Measurements from ENCODE around the gene KRTAP9-6. TPM values are rescaled to one million over a fixed set of nuclear protein-coding genes. Genes with fewer than 3 reads are reported as not detected.
"Not testable (repeated sequence)": the region's sequence is repeated elsewhere in the genome, so short reads cannot be mapped to it uniquely, and the experiment has no call there.

KRTAP9-6 gene
- total and polyA plus RNA-seq, 4 donors = not detected

GRCh38 chr17:41267711-41268110 is 2.5 kb downstream of the KRTAP9-6 start:
- H3K36me3 ChIP-seq (ENCODE audit: control insufficient read depth in 4 of 4, insufficient read depth in 4 of 4, low read length in 4 of 4) = no peaks in the 10 kb centered on the region
- DNase-seq (no peak), ATAC-seq (ENCODE audit: insufficient read depth, low FRiP score) (no peak)
- no peak for TF ChIP-seq CTCF (IDR thresholded peaks at IDR 0.05; ENCODE audit: control extremely low read depth, extremely low read depth)
- no peak overlapping the region for H3K4me3 ChIP-seq
- no peak overlapping the region for H3K27ac ChIP-seq (ENCODE audit: low read depth in 1 of 2, low read length in 1 of 2)
- no peak overlapping the region for H3K9ac ChIP-seq (ENCODE audit: insufficient read depth in 1 of 2, low read length in 2 of 2)
- 56 to 78% methylated on average over 3 of the region's 3 CpGs for WGBS, 2 donors
- H3K27me3 ChIP-seq (ENCODE audit: control insufficient read depth in 3 of 3, insufficient read depth in 3 of 3, low read length in 2 of 3) = peaks cover 0 to 3% (median 0%) of the 10 kb centered on the region in 3 donors
- H3K4me1 ChIP-seq (ENCODE audit: control insufficient read depth in 5 of 5, insufficient read depth in 5 of 5, low read length in 5 of 5) = no peaks in the 10 kb centered on the region
- no peaks in the 10 kb centered on the region for H3K9me3 ChIP-seq (ENCODE audit: control insufficient read depth in 4 of 4, insufficient read depth in 3 of 4, low read length in 3 of 4)

DNA sequence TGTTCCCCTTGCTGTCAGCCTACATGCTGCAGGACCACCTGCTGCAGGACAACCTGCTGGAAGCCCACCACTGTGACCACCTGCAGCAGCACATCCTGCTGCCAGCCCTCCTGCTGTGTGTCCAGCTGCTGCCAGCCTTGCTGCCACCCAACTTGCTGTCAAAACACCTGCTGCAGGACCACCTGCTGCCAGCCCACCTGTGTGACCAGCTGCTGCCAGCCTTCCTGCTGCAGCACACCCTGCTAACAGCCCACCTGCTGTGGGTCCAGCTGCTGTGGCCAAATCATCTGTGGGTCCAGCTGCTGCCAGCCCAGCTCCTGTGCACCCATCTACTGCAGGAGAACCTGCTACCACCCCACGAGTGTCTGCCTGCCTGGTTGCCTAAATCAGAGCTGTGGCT is 6.1 kb downstream of the KRTAP9-6 start:
- H3K9ac ChIP-seq (ENCODE audit: insufficient read depth in 1 of 2, low read length in 2 of 2); H3K27ac ChIP-seq (ENCODE audit: low read depth in 1 of 2, low read length in 1 of 2); H3K4me1 ChIP-seq (ENCODE audit: control insufficient read depth in 5 of 5, insufficient read depth in 5 of 5, low read length in 5 of 5); H3K36me3 ChIP-seq (ENCODE audit: control insufficient read depth in 4 of 4, insufficient read depth in 4 of 4, low read length in 4 of 4); DNase-seq; H3K27me3 ChIP-seq (ENCODE audit: control insufficient read depth in 3 of 3, insufficient read depth in 3 of 3, low read length in 2 of 3); ATAC-seq (ENCODE audit: insufficient read depth, low FRiP score); H3K9me3 ChIP-seq (ENCODE audit: control insufficient read depth in 4 of 4, insufficient read depth in 3 of 4, low read length in 3 of 4); H3K4me3 ChIP-seq: not testable (repeated sequence)
- 50 to 60% methylated on average over 1 of the region's 1 CpG for WGBS, 2 donors

DNA sequence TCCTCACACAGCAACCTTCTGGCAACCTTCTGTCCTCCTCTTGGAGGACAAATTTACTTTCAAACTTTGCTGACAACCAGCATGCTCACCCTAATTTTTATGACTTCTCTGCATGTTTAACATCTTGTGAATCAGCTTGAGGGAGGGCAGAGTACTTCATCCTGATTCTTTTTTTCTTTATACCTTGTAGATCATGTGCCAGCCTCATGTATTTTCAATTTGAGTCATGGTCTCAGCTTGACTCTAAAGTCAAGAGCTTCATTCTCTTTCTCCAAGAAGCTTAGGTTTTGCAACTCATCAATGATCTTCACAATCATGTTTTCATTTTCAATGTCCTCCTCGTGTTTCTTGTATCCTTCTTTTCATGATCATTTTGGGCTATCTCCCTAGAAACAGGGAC is 6.7 kb downstream of the KRTAP9-6 start:
- Histone ChIP-seq H3K9me3 (ENCODE audit: control insufficient read depth in 4 of 4, insufficient read depth in 3 of 4, low read length in 3 of 4) (no peaks in the 10 kb centered on the region), H3K27ac (ENCODE audit: low read depth in 1 of 2, low read length in 1 of 2) (no peak overlapping the region), H3K36me3 (ENCODE audit: control insufficient read depth in 4 of 4, insufficient read depth in 4 of 4, low read length in 4 of 4) (no peaks in the 10 kb centered on the region), H3K4me1 (ENCODE audit: control insufficient read depth in 5 of 5, insufficient read depth in 5 of 5, low read length in 5 of 5) (no peaks in the 10 kb centered on the region), H3K4me3 (no peak overlapping the region), H3K9ac (ENCODE audit: insufficient read depth in 1 of 2, low read length in 2 of 2) (no peak overlapping the region), H3K27me3 (ENCODE audit: control insufficient read depth in 3 of 3, insufficient read depth in 3 of 3, low read length in 2 of 3) (no peaks in the 10 kb centered on the region)
- WGBS, 2 donors = 68 to 75% methylated on average over 1 of the region's 1 CpG
- ATAC-seq (ENCODE audit: insufficient read depth, low FRiP score) (no peak), DNase-seq (no peak)
- no peak for TF ChIP-seq CTCF (IDR thresholded peaks at IDR 0.05; ENCODE audit: control extremely low read depth, extremely low read depth)

GRCh38 chr17:41275648-41276190 is 10.5 kb downstream of the KRTAP9-6 start, which contains the start of gene KRTAP9-7:
Gene KRTAP9-7, plus strand, starts transcription at chr17:41275698. Its CDS starts 0 bp downstream, at chr17:41275698.
- WGBS, 2 donors = 79 to 97% methylated on average over 3 of the region's 3 CpGs
- not testable (repeated sequence) for H3K36me3 ChIP-seq (ENCODE audit: control insufficient read depth in 4 of 4, insufficient read depth in 4 of 4, low read length in 4 of 4); H3K9me3 ChIP-seq (ENCODE audit: control insufficient read depth in 4 of 4, insufficient read depth in 3 of 4, low read length in 3 of 4); DNase-seq; H3K27me3 ChIP-seq (ENCODE audit: control insufficient read depth in 3 of 3, insufficient read depth in 3 of 3, low read length in 2 of 3); ATAC-seq (ENCODE audit: insufficient read depth, low FRiP score); H3K9ac ChIP-seq (ENCODE audit: insufficient read depth in 1 of 2, low read length in 2 of 2); H3K4me1 ChIP-seq (ENCODE audit: control insufficient read depth in 5 of 5, insufficient read depth in 5 of 5, low read length in 5 of 5); H3K27ac ChIP-seq (ENCODE audit: low read depth in 1 of 2, low read length in 1 of 2); H3K4me3 ChIP-seq
